HG03575 (cell line): ENCODE measurements around the gene PIK3C2B.
"Not testable (repeated sequence)": the region's sequence is repeated elsewhere in the genome, so short reads cannot be mapped to it uniquely, and the experiment has no call there.

ENCODE experiments used
- ATAC-seq: cut with Tn5 transposase; IDR thresholded peaks from one replicate; pipeline ENCODE4 v1.9.1; 2021; ENCODE audit not compliant: unreplicated experiment, insufficient number of reproducible peaks, low FRiP score; ENCODE audit errors: extremely low read depth

The PIK3C2B gene

GRCh38 chr1:204494281-204495077 is at the start of gene PIK3C2B:
Gene PIK3C2B (minus strand): TSS chr1:204494805. CDS start chr1:204469802, 25,003 bp downstream.
- peak; percentile 41 for ATAC-seq

GRCh38 chr1:204544321-204544720 is 49.7 kb upstream of the PIK3C2B start:
- ATAC-seq = no peak

GRCh38 chr1:204541626-204542025 is 47.0 kb upstream of the PIK3C2B start:
- no peak for ATAC-seq

- no peak for ATAC-seq
These were observed 38.2 kb upstream of the PIK3C2B start for GRCh38 chr1:204532832-204533231.

- peak; percentile 78 for ATAC-seq
These were observed 36.3 kb upstream of the PIK3C2B start for GRCh38 chr1:204530932-204531331.

GRCh38 chr1:204529371-204529895 is 34.8 kb upstream of the PIK3C2B start:
- no peak for ATAC-seq

- ATAC-seq = no peak
These were observed 34.1 kb upstream of the PIK3C2B start for GRCh38 chr1:204528677-204529076.

- no peak for ATAC-seq
These were observed 33.6 kb upstream of the PIK3C2B start for GRCh38 chr1:204528241-204528640.

- no peak for ATAC-seq
These were observed 30.4 kb upstream of the PIK3C2B start for GRCh38 chr1:204524986-204525385.

- no peak for ATAC-seq
These were observed 29.1 kb upstream of the PIK3C2B start for GRCh38 chr1:204523605-204524215.

GRCh38 chr1:204521941-204522521 is 27.4 kb upstream of the PIK3C2B start:
- ATAC-seq = not testable (repeated sequence)

- peak; percentile 51 for ATAC-seq
These were observed 26.5 kb upstream of the PIK3C2B start for GRCh38 chr1:204520834-204521709.

GRCh38 chr1:204517382-204517781 is 22.8 kb upstream of the PIK3C2B start:
- not testable (repeated sequence) for ATAC-seq

GRCh38 chr1:204516180-204516879 is 21.7 kb upstream of the PIK3C2B start, which contains the start of gene MDM4:
Gene MDM4 (plus strand): TSS chr1:204516406. CDS start chr1:204525519, 9,113 bp downstream.
- no peak for ATAC-seq

GRCh38 chr1:204514828-204515227 is 20.2 kb upstream of the PIK3C2B start:
- no peak for ATAC-seq

- ATAC-seq = peak; percentile 26
These were observed 18.6 kb upstream of the PIK3C2B start for GRCh38 chr1:204513117-204513716.

- no peak for ATAC-seq
These were observed 16.8 kb upstream of the PIK3C2B start for GRCh38 chr1:204511366-204511765.

GRCh38 chr1:204509186-204509635 is 14.6 kb upstream of the PIK3C2B start:
- ATAC-seq = no peak
